Hematopoietic multipotent progenitor cell treated with erythropoietin and hydrocortisone succinate and interleukin-3 and kit ligand, for 4 days (in vitro differentiated cells): ENCODE measurements around the gene FBH1.

ENCODE experiments used
- DNase-seq: peaks from one replicate; pipeline ENCODE4 v3.0.0-alpha.2; 2015

The FBH1 gene

DNA sequence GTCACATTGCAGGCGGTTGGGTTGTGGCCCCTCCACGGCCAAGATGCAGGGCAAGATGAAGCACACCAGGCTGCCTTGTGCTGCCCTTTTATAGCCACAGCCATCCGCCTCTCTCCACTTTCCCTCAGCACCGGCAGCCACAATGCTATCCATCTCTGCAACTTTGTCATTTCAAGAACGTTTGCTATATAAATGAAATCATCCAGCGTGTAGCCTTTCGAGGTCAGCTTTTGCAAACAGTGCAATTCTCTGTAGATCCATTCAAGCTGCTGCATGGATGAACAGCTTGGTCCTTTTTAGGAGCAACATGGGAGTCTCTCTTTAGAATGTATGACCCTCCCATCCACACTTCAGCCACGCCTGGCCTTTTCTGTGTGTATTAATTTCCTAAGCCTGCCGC is 93.7 kb downstream of the FBH1 start:
- no peak for DNase-seq

DNA sequence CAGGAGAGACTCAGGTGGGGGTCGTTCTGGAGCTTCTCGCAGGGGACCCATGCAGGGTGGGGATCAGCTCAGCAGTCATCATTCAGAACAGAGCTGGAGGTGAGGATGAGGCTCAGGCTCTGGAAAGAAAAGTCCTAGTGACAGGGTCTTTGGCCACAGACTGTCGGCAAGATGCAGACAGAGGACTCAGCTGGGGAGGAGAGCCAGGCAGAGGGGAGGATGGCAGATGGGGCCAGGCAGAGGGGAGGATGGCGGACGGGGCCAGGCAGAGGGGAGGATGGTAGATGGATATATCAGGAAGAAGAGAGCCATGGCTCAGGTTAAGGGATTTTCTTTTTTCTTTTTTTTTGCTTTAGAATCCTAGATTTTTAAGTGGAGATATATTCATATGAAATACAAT is 95.0 kb downstream of the FBH1 start:
- DNase-seq: no peak
